H1 (cell line): Measurements from ENCODE around the gene STK39.
A peak's percentile ranks its signal among the peaks of the same experiment; 100 is the strongest.

Experiments used
- CREB1 ChIP-seq: IDR thresholded peaks from 2 replicates; pipeline ENCODE4 v1.6.1; 2012; ENCODE audit warnings: inconsistent platforms
- EZH2 ChIP-seq: fragments of 200-600 bp; sonication (generic); IDR thresholded peaks from 2 replicates; pipeline ENCODE4 v1.7.1; 2012; ENCODE audit warnings: low read depth, mild to moderate bottlenecking, moderate library complexity, low read length, inconsistent platforms; ENCODE audit not compliant: severe bottlenecking
- JUND ChIP-seq: IDR thresholded peaks from 2 replicates; pipeline ENCODE4 v1.6.1; 2011; ENCODE audit warnings: mild to moderate bottlenecking, improper control_type of control experiment, low read length
- POLR2A ChIP-seq, 2 experiments: IDR thresholded peaks; 1 replicate in 1 of 2; 2 replicates in 1 of 2; pipeline ENCODE4 v1.6.1; 2011; ENCODE audit warnings: low read depth in 2 of 2, low read length in 2 of 2, mild to moderate bottlenecking in 2 of 2; ENCODE audit errors: control extremely low read depth in 1 of 2
- RFX5 ChIP-seq: IDR thresholded peaks from 2 replicates; pipeline ENCODE4 v1.6.1; 2011; ENCODE audit warnings: low read depth, low read length, improper control_type of control experiment, borderline replicate concordance
- RNF2 ChIP-seq: fragments of 200-900, 300-1000 bp; sonication (generic); IDR thresholded peaks from 2 replicates; pipeline ENCODE4 v1.7.1; 2016; ENCODE audit warnings: borderline replicate concordance, low read depth, mild to moderate bottlenecking, antibody characterized with exemption, low read length; ENCODE audit not compliant: poor library complexity, severe bottlenecking; ENCODE audit errors: missing control alignments
- SIX5 ChIP-seq: IDR thresholded peaks from 2 replicates; pipeline ENCODE4 v1.6.1; 2011; ENCODE audit warnings: mild to moderate bottlenecking, low read depth, low read length
- SRF ChIP-seq: IDR thresholded peaks from 2 replicates; pipeline ENCODE4 v1.6.1; 2011; ENCODE audit warnings: mild to moderate bottlenecking, low read depth, low read length, moderate library complexity
- SUZ12 ChIP-seq: fragments of 200-600 bp; sonication (generic); IDR thresholded peaks from 2 replicates; pipeline ENCODE4 v1.6.1; 2012; ENCODE audit warnings: mild to moderate bottlenecking, inconsistent platforms, low read length, moderate library complexity, mixed read lengths
- TF ChIP-seq, protein P1 (sequence below), 3 experiments: IDR thresholded peaks; 1 replicate in 2 of 3; 2 replicates in 1 of 3; pipeline versions ENCODE4 v1.5.1 to v1.6.1; 2011; ENCODE audit warnings: low read length in 3 of 3, mild to moderate bottlenecking in 3 of 3, inconsistent platforms in 2 of 3, low read depth in 1 of 3, moderate library complexity in 1 of 3; ENCODE audit not compliant: insufficient read depth in 1 of 3; ENCODE audit errors: control extremely low read depth in 1 of 3
- TF ChIP-seq, protein P2 (sequence below): IDR thresholded peaks from 2 replicates; pipeline ENCODE4 v1.6.1; 2012; ENCODE audit warnings: inconsistent platforms

DNA sequence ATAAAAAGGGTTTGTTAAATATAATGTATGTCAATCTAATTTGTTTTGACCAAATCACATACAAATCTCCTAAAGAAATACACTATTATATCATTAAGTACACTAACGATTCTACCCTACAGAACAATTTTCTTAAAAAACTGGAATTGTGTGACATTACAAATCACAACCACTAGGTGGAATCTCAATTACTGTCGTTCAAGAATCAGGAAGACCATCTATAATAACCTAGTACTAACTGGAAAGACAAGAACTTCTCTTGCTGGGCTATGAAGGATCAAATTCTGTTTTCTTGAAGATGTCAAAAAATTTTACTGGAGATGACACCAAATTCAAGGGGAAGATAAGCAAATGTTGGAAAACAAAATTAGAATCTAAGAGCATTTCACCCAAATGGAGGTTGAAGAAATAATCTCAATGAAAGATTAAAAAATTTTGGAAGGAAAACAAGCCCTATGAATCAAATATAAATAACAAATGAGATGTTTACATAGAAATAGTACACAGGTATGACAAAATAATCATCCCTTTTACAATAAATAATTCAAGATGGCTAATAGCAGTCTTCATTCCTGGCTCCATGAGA, 110.9 kb downstream of the STK39 start:
- no peak for TF ChIP-seq SUZ12
- TF ChIP-seq SRF, result no peak
- TF ChIP-seq JUND, result no peak
- TF ChIP-seq EZH2, result no peak
- no peak for TF ChIP-seq RFX5
- TF ChIP-seq SIX5, result no peak
- TF ChIP-seq, protein P1, sequence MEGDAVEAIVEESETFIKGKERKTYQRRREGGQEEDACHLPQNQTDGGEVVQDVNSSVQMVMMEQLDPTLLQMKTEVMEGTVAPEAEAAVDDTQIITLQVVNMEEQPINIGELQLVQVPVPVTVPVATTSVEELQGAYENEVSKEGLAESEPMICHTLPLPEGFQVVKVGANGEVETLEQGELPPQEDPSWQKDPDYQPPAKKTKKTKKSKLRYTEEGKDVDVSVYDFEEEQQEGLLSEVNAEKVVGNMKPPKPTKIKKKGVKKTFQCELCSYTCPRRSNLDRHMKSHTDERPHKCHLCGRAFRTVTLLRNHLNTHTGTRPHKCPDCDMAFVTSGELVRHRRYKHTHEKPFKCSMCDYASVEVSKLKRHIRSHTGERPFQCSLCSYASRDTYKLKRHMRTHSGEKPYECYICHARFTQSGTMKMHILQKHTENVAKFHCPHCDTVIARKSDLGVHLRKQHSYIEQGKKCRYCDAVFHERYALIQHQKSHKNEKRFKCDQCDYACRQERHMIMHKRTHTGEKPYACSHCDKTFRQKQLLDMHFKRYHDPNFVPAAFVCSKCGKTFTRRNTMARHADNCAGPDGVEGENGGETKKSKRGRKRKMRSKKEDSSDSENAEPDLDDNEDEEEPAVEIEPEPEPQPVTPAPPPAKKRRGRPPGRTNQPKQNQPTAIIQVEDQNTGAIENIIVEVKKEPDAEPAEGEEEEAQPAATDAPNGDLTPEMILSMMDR (IDR thresholded peaks at IDR 0.05; ENCODE audit: control extremely low read depth in 1 of 3, insufficient read depth in 1 of 3, low read depth in 1 of 3, low read length in 3 of 3), result peak in 2 of 3 experiments; percentile 15 to 46; a peak in 2 of 4 replicates
- TF ChIP-seq RNF2, result no peak
- TF ChIP-seq, protein P2, sequence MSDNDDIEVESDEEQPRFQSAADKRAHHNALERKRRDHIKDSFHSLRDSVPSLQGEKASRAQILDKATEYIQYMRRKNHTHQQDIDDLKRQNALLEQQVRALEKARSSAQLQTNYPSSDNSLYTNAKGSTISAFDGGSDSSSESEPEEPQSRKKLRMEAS, result no peak
- no peak for TF ChIP-seq CREB1
- TF ChIP-seq POLR2A (IDR thresholded peaks at IDR 0.05; ENCODE audit: control extremely low read depth in 1 of 2, low read depth in 2 of 2, low read length in 2 of 2), result no peak
